H7 (cell line): Measurements from ENCODE around the gene MICAL1. TPM values are rescaled to one million over a fixed set of nuclear protein-coding genes. Genes with fewer than 3 reads are reported as not detected.

Experiments
- DNase-seq: peaks from one replicate; pipeline ENCODE4 v3.0.0; 2012
- H3K27me3 ChIP-seq: 2 replicates; pipeline ENCODE4 v1.6.0; 2011; ENCODE audit warnings: mild to moderate bottlenecking, low read length; ENCODE audit not compliant: control insufficient read depth, insufficient read depth
- H3K36me3 ChIP-seq: replicated peaks from 2 replicates; pipeline ENCODE4 v1.5.1; 2011; ENCODE audit warnings: low read length; ENCODE audit not compliant: control insufficient read depth, insufficient read depth
- H3K4me3 ChIP-seq: 2 replicates; pipeline ENCODE4 v1.5.1; 2011; ENCODE audit warnings: low read depth, mild to moderate bottlenecking, control low read depth, low read length, moderate library complexity; ENCODE audit not compliant: insufficient read depth
- total RNA-seq: library from RNA; depleted of rRNA; stranded (reverse); fragments of >200 nt; shearing (Covaris generic); gene quantifications from 2 replicates; pipeline ENCODE4 v1.2.3, GENCODE V29; 2014; rRNA removed

The MICAL1 gene
- 45.1 and 56.9 TPM in 2 replicates for total RNA-seq

- Histone ChIP-seq H3K36me3 (peaks cover 8% of the 10 kb centered on the region), H3K27me3 (no peaks in the 10 kb centered on the region), H3K4me3 (peak within 1 kb of the TSS; percentile 97)
- peak; percentile 92 for DNase-seq
Observed at GRCh38 chr6:109455437-109456110, at the start of gene MICAL1. Gene MICAL1 (minus strand): TSS chr6:109455772. CDS start chr6:109454196, 1,576 bp downstream.

DNA sequence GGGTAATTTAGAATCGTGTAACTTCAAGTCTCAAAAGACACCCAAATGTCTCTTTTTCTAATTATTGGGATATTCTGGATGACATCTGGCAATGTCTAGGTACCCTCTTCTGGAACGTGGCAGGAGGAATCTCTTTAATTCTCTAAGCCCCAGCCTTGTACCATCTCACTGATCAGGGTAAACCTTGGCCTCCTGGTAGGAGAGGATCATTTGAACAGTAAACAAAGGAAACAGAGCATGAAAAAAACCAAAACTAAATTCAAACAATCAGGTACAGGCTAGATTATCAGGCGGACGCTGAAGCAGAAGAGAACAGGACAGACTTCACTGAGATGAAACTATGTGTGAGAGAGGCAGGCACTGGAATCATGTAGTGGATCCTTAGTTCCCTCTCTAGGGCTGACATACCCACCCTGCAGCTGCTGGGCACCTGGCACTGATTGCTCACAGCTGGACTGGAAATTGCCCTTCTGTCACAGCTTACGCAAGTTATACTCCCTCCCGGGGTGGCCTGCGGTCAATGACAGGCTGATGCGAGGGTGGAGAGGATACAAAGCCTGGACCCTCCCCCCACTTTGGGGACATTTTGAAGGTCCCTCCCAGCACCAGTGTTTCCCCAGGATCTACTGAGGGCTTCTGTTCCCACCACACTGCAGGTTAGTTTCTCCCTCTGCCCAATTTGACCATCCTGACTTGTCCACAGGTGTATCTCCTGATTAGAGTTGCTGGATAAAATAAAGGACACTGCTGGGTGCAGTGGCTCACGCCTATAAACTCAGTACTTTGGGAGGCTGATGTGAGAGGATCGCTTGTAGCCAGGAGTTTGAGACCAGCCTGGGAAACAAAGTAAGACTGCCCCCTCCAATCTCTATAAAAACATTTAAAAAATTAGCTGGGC lies 48.0 kb upstream of the MICAL1 start:
- Histone ChIP-seq H3K36me3 (no peaks in the 10 kb centered on the region), H3K4me3 (no peak overlapping the region), H3K27me3 (no peaks in the 10 kb centered on the region)
- DNase-seq = no peak

DNA sequence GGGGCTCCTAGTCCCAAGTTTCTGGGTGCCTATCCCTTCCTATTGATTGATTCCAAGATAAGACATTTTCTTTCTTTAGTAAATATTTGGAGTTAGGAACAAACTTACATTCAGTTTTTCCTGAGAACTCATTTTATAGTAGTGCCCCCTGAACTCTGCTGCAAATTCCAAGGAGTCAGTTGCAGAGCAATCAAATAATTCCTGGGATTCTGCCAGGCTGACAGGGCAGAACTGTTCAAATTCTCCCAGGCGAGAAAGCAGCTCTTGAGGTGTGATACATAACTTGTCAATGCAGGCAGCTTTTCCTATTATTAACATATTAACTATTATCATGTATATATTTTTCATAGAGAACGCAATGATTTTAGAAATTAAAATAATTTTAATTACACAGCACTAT lies 43.4 kb upstream of the MICAL1 start:
- DNase-seq = no peak
- Histone ChIP-seq H3K36me3 (no peaks in the 10 kb centered on the region), H3K27me3 (no peaks in the 10 kb centered on the region), H3K4me3 (no peak overlapping the region)

DNA sequence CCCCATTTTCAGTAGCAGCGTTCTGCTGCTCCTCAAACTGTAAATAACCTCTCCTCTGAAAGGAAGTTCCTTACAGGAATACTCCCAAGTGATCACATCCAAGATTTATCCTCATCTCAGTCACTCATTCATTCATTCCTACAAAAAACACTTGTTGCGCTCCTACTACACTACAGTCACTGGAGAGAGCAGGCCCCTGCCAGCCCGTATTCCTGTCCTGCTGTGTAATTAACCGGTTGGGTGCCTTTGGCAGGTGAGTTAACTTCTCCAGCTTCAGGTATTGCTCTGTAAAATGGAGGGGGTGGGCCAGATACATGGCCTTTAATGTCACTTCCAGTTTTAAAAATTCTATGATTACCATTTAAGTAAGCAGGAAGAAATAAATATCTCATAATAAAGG lies 42.5 kb upstream of the MICAL1 start:
- Histone ChIP-seq H3K36me3 (no peaks in the 10 kb centered on the region), H3K27me3 (no peaks in the 10 kb centered on the region), H3K4me3 (no peak overlapping the region)
- no peak for DNase-seq

DNA sequence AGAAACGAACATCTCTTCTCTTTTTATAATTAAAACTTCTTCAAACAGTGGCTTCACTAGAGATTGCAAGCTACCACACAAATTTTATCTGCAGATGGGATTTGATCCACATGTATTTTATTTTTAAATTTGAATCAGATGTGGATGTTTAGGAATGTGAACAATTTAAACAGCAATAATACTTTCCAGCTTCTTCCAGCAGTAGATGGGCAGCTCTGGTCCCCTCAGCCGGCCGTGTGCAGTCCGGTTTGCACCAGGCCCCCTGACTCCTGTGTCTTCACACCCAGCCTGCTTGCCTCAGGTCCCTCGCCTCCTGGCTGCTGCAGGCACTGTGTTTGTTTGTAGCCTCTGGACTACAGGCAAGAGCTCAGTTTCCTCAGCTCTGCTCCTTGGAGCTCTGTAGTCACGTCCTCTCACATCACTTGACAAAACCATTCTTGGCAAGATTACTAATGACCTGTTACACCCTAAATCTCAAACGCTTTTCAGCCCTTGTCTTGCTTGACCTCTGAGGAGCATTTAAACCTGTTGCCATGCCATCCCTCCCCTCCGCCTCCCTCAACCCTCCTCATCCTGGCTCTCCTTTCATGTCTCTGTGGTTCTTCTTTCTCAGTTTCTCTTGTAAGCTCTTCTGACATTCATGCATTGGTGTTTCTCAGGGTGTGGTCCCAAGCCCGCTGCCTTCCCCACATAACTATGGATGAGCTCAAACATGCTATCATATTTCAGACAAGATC lies 40.6 kb upstream of the MICAL1 start:
- H3K36me3 ChIP-seq = no peaks in the 10 kb centered on the region
- H3K4me3 ChIP-seq = no peak overlapping the region
- DNase-seq = no peak
- H3K27me3 ChIP-seq = no peaks in the 10 kb centered on the region

DNA sequence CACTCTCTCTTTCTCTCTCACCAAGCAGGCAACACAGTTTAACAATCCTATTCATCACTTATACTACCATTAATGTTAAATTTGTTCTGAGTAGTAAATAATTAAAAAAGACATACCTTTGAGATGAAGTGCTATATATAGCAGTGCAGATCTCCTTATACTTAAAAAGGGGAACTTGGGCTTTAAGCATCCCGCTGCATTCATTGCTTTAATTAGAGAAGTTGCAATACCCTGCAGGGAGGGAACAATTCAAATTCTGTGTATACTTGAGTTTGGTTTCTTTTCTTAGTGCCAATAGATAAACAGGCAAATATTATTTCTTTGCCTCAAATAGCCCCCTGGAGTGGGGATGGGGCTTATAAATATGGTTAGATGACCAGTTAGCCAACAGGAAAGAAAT lies 38.3 kb upstream of the MICAL1 start:
- Histone ChIP-seq H3K36me3 (no peaks in the 10 kb centered on the region), H3K4me3 (no peak overlapping the region)
- no peak for DNase-seq

DNA sequence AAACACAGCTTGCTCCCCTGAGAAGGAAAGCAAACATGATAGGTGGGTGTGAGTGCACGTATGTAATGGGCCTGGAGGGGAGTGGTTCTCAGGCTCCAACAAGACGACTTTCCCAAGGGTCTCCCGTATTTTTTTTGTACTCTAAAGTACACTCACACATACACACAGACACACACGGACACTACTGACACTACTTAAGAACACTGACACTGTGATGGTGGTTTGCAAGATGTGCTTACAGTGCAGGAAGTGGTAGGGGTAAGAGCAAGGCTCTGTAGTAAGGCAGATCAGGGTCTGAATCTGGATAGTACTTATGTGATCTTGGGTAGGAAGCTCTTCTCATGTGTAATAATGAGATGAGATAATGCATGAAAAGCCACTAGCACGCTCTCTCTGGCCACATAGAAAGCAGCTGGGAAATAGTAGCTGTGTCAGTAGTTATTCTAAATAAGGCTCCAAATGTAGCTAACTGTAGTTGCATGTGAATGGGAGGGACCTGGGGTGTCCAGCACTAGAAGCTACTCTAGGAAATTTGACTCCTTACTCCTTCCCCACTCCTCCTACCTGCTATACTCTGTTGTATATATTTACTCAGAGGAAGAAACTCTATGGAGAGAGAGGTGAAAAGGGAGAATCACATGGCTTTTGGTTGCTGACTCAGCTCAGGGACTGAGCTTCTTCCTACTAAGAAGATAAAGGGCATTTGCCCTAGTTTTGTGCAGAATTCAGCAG lies 35.8 kb upstream of the MICAL1 start:
- DNase-seq = peak; percentile 63
- no peak overlapping the region for H3K4me3 ChIP-seq
- H3K36me3 ChIP-seq = no peaks in the 10 kb centered on the region
- no peaks in the 10 kb centered on the region for H3K27me3 ChIP-seq

More for the DNA sequence above, 38.3 kb upstream of the MICAL1 start:
- H3K27me3 ChIP-seq = no peaks in the 10 kb centered on the region

DNA sequence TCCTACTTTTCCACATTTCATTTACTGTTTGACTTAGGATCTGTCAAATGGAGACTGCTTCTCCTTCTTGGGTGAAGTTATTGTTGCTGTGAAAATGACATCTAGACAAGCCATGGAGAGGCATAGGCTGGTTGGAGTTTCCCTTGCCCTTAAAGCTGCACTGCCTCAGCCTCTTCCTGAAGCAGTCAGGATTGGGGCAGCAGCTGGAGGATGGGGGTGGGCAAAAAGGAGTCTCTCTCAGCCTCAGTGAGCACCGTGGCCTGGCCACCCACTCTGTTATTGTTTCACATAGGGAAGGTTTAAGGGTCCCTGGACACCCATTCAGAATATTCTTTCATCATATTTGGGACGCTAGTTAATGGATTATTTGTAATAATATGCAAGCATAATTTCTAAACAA lies 35.1 kb upstream of the MICAL1 start:
- Histone ChIP-seq H3K36me3 (no peaks in the 10 kb centered on the region), H3K27me3 (no peaks in the 10 kb centered on the region), H3K4me3 (no peak overlapping the region)
- peak; percentile 47 for DNase-seq

- Histone ChIP-seq H3K27me3 (no peaks in the 10 kb centered on the region), H3K4me3 (no peak overlapping the region), H3K36me3 (no peaks in the 10 kb centered on the region)
- no peak for DNase-seq
Observed at GRCh38 chr6:109488001-109488400, 32.4 kb upstream of the MICAL1 start.

DNA sequence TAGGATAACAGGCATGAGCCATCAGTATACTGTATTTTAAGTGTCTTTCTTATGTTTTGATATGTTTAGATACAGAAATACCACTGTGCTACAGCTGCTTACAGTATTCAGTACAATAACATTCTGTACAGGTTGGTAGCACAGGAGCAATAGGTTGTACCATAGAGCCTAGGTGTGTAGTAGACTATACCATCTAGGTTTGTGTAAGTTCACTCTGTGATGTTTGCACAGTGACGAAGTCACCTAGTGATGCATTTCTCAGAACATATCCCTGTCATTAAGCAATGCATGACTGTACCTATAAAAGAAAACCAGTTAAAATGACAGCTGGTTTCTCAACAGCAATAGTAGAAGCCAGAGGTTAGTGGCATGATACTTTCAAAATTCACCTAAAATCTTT lies 30.5 kb upstream of the MICAL1 start:
- Histone ChIP-seq H3K36me3 (no peaks in the 10 kb centered on the region; the same call in 1 of the 2 replicates), H3K27me3 (no peaks in the 10 kb centered on the region), H3K4me3 (no peak overlapping the region)
- DNase-seq = no peak

GRCh38 chr6:109485266-109485935 lies 29.8 kb upstream of the MICAL1 start:
- no peak for DNase-seq
- H3K36me3 ChIP-seq = peaks cover 4% of the 10 kb centered on the region
- H3K27me3 ChIP-seq = no peaks in the 10 kb centered on the region
- H3K4me3 ChIP-seq = no peak overlapping the region

DNA sequence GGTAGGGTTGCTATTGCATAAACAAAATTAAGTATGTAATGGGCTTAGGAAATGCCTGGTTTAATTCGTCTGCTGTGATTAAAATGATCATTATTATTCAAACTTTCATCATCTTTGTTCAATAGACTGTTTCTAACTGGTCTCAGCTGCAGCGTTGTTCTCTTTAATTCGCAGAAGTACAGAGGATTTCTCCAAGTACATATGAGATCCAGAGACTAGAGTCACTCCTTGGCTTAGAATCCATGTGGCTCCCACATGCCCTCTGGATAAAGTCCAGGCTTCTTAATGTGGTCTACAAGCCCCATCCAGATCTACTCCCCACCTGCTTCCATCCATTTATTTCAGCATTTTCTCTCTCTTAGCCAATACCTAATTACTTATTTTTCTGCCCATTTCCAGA lies 28.6 kb upstream of the MICAL1 start:
- DNase-seq = no peak
- Histone ChIP-seq H3K27me3 (no peaks in the 10 kb centered on the region), H3K4me3 (no peak overlapping the region), H3K36me3 (peaks cover 5% of the 10 kb centered on the region)

GRCh38 chr6:109483735-109484057 lies 28.1 kb upstream of the MICAL1 start:
- Histone ChIP-seq H3K36me3 (peaks cover 5% of the 10 kb centered on the region), H3K4me3 (peak overlapping the region; percentile 30), H3K27me3 (no peaks in the 10 kb centered on the region)
- no peak for DNase-seq
